NCI-H748 (cell line): ENCODE measurements around the gene ATP9A.
"Not testable (repeated sequence)": the region's sequence is repeated elsewhere in the genome, so short reads cannot be mapped to it uniquely, and the experiment has no call there.

Experiments
- DNase-seq: peaks from one replicate; lab custom pipeline; 2025; ENCODE audit not compliant: unreplicated experiment; lab: John Stamatoyannopoulos, UW

Gene ATP9A

DNA sequence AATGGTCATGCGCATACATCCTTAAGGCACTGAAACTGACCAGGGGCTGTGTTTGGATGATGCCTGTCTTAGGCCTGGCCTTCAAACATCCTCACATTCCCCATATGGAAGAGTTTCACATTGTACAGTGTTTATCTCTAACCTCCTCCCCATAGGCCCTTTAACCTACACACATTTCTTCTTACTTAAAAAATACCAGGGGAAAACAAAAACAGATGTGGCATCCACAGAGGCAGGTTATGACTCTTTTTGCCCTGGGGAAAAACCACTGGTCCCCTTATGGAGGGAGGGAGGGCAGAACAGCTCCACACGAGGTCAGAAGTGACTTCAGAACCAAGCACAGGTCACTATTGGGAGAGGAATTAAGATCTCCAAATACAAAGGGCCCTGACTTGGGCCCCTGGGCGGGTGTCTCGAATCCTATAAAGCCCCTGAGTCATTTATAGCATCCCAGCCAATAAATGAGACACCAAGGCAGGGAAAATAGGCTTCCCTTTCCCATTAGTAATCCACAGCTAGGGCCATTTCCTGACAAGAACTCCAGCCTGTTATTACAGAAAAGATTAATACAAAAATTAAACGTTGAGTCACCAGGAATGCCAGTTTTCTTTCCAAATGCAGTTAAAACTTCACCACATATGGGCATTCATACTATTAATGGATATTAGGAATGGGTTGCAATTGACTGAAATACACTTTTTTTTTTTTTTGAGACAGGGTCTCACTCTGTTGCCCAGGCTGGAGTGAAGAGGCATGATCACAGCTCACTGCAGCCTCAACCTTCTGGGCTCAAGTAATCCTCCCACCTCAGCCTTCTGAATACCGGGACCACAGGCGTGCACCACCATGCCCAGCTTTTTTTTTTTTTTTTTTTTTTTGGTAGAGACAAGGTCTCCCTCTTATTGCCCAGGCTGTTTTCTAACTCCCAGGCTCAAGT lies 107.2 kb downstream of the ATP9A start:
- no peak for DNase-seq

DNA sequence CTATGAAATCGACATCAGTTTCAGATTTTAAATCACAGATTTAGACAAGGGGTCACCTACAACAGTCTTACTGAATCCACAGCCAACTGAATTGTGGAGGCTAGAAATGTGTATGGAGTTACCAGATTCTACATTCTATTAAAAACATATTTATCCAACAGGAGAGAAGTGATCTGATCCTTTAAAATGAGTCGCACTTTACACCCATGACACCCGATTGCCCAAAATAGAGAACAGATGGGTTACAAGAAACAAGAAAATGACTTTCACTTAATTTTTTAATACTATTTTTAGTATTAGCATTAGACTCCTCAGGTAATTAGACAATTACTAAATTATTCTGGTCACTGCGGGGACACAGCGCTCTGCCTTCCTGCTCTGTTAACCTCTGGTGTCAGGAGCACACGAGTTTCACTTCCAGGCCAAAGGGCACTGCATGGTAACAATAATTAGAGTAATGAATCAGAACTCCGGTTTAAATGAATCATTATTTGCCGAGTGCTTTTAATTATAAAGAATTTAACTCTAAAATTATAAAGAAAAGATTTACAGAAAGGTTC lies 108.6 kb downstream of the ATP9A start:
- DNase-seq = no peak

DNA sequence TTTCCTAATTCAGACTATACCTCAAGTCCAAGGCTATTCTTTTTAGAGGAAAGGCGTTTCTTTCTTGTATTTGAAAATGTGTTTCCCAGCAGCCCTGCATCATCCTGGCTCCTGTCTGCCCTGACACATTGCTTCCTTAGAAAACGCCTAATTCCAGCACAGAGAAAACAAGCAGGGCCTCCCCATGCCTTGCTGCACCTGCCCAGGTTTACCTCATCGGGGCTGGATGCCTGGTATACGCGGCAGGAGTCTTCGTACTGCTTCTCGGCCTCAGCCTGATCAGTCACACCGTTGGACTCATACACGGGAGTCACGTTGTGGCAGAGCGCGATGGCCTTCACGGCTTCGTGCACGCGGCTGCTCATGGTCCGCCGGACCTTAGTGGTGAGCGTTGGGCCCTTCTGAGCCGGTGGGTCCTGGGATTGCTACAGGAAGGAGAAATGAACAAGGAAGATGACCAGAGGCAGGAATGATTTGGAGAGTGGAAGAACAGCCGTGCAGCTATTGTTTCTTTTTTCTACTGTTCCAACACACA lies 111.4 kb downstream of the ATP9A start:
- no peak for DNase-seq

- DNase-seq = not testable (repeated sequence)
Measured at GRCh38 chr20:51656089-51656488, 112.1 kb downstream of the ATP9A start.

DNA sequence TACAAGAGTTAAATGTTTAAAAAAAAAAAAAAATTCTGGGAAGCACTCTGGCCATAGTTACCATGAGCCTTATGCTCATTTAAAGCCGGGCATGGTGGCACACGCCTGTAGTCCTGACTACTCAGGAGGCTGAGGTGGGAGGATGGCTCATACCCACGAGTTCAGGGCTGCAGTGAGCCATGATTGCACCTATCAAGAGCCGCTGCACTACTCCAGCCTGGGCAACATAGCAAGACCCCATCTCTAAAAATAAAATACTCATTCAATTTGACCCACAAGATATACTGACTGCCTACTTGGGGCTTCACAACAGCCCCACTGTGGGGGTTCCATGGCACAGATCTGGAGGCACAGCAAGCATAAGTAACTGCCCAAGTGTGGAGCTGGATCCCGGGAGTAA lies 113.7 kb downstream of the ATP9A start:
- no peak for DNase-seq

- no peak for DNase-seq
Measured at GRCh38 chr20:51654060-51654459, 114.1 kb downstream of the ATP9A start.

DNA sequence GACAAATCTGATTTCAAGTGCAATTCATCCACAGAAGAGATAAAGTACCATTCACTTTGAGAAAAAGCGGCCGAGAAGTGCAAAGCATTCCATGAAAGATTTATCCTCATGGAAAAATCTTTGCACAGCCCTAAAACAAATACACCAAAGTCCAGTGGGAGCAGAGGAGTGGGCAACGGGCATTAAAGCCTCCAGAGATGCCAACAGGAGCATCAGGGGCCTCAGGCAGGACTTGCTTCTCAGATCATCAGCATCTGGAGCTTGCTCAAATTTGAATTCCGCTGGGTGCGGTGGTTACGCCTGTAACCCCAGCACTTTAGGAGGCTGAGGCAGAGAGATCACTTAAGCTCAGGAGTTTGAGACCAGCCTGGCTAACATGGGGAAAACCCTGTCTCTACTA lies 115.0 kb downstream of the ATP9A start:
- DNase-seq = no peak

DNA sequence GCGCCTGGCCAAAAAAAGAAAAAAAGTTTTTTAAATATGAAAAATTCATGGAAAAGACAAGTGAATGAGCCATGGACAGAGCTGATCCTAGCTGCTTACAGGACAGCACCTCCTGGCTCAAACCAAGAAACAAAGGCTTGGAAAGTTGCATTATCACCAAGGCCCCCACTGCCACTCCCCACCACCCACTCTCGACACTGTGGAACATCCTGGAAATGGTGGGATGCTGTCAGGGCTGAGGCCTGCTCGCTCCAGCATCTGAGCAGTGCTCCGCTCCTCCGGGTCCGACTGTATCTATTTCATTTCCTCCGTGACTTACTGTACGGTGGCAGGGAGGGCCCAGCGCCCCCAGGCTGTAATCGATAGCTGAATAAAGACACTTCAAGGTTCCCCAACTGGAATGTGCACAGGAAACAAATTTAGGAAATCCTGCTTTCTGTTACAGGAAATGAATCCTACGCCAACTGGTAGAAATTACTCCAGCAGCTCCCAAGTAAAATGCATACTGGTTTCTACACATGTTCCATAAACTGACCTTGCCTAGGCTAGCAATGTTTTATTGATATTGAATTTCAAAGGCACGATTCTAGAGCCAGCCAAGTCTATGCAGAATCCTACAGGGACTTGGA lies 116.2 kb downstream of the ATP9A start:
- no peak for DNase-seq

GRCh38 chr20:51650685-51651134 lies 117.5 kb downstream of the ATP9A start:
- no peak for DNase-seq

DNA sequence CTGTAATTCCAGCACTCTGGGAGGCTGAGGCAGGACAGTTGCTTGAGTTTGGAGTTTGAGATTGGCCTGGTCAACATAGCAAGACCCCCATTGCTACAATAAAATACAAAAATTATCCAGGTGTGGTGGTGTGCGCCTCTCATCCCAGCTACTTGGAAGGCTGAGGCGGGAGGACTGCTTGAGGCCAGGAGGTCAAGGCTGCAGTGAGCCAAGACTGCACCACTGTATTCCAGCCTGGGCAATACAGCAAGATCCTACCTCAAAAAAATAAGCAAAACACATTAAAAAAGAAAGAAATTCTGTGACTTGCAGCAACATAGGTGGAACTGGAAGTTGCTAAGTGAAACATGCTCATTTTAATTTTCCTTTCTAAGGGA lies 119.6 kb downstream of the ATP9A start:
- DNase-seq = no peak

- no peak for DNase-seq
Measured at GRCh38 chr20:51647674-51648570, 120.3 kb downstream of the ATP9A start.

DNA sequence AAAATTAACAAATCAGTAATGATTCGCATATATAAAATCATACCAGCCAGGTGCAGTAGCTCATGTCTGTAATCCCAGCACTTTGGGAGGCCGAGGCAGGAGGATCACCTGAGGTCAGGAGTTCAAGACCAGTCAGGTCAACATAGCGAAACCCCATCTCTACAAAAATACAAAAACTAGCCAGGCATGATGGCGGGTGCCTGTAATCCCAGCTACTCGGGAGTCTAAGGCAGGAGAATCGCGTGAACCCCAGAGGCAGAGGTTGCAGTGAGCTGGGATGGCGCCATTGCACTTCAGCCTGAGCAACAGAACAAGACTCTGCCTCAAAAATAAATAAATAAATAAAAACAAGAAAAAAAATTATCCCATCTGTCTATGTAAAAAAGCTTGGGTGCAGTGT lies 124.4 kb downstream of the ATP9A start:
- not testable (repeated sequence) for DNase-seq

- DNase-seq = no peak
Measured at GRCh38 chr20:51643390-51643789, 124.8 kb downstream of the ATP9A start.

DNA sequence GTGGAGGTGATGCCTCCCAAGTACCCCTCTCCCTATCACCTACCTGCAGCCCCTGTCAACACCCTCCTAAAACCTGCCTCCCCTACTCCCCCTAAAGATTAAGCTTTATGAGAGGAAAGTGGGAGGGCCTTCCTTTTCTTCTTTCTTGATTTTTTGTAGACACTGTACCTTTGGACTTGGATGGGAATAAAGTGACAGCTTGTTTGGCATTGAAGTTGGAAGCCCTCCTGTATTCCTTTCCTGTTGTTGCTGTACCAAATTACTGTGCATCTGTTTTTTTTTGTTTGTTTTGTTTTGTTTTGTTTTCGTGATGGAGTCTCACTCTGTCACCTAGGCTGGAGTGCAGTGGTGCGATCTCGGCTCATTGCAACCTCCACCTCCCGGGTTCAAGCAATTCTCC lies 126.3 kb downstream of the ATP9A start:
- DNase-seq = no peak

DNA sequence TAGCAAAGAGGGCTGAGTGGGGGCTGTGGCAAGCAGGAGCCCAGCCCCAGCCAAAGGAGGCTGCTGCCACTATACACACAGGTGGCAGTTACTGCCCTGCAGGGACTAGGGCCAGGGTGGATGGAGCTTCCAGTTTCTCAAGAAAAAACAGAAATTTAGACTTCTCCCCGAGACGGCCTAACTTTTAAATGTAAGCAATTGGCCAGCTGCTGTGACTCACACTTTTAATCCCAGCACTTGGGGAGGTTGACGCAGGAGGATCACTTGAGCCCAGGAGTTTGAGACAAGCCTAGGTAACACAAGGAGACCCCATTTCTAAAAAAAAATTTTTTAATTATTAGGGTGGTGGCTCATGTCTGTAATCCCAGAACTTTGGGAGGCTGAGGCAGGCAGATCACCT lies 127.4 kb downstream of the ATP9A start:
- DNase-seq = no peak

- peak; percentile 40 for DNase-seq
Measured at GRCh38 chr20:51639206-51639832, 128.9 kb downstream of the ATP9A start.

DNA sequence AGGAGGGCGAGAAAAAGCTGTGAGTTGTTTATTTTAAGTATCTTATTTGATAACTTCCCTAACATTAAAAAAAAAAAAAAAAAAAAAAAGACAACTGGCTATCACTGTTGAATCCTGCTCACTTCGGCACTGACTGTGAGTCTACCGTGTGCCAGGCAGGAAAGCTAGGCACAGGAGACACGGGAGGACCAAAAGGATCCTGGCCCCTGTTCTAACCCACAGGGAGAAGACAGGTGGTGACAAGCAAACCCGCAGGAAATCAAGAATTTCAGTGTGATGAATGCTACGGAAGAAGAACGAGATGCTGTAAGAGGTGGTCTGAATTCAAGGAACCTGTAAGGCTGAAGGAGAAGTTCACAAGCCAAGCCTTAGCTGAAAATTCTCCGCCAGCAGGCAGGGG lies 130.9 kb downstream of the ATP9A start:
- DNase-seq = no peak

GRCh38 chr20:51636123-51636522 lies 132.1 kb downstream of the ATP9A start:
- DNase-seq = no peak

- no peak for DNase-seq
Measured at GRCh38 chr20:51635680-51636079, 132.5 kb downstream of the ATP9A start.

- no peak for DNase-seq
Measured at GRCh38 chr20:51634877-51635276, 133.3 kb downstream of the ATP9A start.
